Measurements from ENCODE around the gene ITPKC. TPM values are rescaled to one million over a fixed set of nuclear protein-coding genes. Genes with fewer than 3 reads are reported as not detected.

Gene ITPKC
- total and polyA plus RNA-seq, 12 donors, result 6.2 to 17.3 (median 9.4) TPM

- no peak for DNase-seq
- no peaks in the 10 kb centered on the region for H3K9me3 ChIP-seq
- intact Hi-C loops (cut with DNase I), result no loop called here
- H3K27me3 ChIP-seq, result no peaks in the 10 kb centered on the region
- no peak overlapping the region for H3K4me3 ChIP-seq
- WGBS, 2 donors, result 95 to 97% methylated on average over 3 of the region's 3 CpGs
- peaks cover 0 to 92% (median 59%) of the 10 kb centered on the region in 9 donors for H3K36me3 ChIP-seq
- no peak for ATAC-seq
- peaks cover 0 to 45% (median 33%) of the 10 kb centered on the region in 9 donors for H3K4me1 ChIP-seq
- H3K27ac ChIP-seq, result no peak overlapping the region
- TF ChIP-seq, protein P1, sequence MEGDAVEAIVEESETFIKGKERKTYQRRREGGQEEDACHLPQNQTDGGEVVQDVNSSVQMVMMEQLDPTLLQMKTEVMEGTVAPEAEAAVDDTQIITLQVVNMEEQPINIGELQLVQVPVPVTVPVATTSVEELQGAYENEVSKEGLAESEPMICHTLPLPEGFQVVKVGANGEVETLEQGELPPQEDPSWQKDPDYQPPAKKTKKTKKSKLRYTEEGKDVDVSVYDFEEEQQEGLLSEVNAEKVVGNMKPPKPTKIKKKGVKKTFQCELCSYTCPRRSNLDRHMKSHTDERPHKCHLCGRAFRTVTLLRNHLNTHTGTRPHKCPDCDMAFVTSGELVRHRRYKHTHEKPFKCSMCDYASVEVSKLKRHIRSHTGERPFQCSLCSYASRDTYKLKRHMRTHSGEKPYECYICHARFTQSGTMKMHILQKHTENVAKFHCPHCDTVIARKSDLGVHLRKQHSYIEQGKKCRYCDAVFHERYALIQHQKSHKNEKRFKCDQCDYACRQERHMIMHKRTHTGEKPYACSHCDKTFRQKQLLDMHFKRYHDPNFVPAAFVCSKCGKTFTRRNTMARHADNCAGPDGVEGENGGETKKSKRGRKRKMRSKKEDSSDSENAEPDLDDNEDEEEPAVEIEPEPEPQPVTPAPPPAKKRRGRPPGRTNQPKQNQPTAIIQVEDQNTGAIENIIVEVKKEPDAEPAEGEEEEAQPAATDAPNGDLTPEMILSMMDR (IDR thresholded peaks at IDR 0.05), result no peak
Measured at GRCh38 chr19:40758491-40758890, 41.6 kb downstream of the ITPKC start.

GRCh38 chr19:40759352-40759751 lies 42.4 kb downstream of the ITPKC start:
- intact Hi-C loops (cut with DNase I), result no loop called here
- H3K4me3 ChIP-seq, result no peak overlapping the region
- H3K4me1 ChIP-seq, result peaks cover 0 to 36% (median 26%) of the 10 kb centered on the region in 9 donors
- 94% methylated on average over 13 of the region's 13 CpGs for WGBS, 2 donors
- ATAC-seq (no peak), DNase-seq (no peak)
- H3K9me3 ChIP-seq, result no peaks in the 10 kb centered on the region
- no peak overlapping the region for H3K27ac ChIP-seq
- no peaks in the 10 kb centered on the region for H3K27me3 ChIP-seq
- TF ChIP-seq, protein P1 (IDR thresholded peaks at IDR 0.05), result no peak
- H3K36me3 ChIP-seq, result peaks cover 0 to 98% (median 67%) of the 10 kb centered on the region in 9 donors

GRCh38 chr19:40762754-40763470 lies 46.0 kb downstream of the ITPKC start:
- no peak overlapping the region for H3K27ac ChIP-seq
- WGBS, 2 donors, result 92 to 93% methylated on average over 17 of the region's 17 CpGs
- H3K36me3 ChIP-seq, result peaks cover 0 to 95% (median 87%) of the 10 kb centered on the region in 9 donors
- peaks cover 0 to 15% (median 7%) of the 10 kb centered on the region in 9 donors for H3K4me1 ChIP-seq
- TF ChIP-seq, protein P1 (IDR thresholded peaks at IDR 0.05), result no peak
- no peaks in the 10 kb centered on the region for H3K9me3 ChIP-seq
- H3K4me3 ChIP-seq, result no peak overlapping the region
- no peak for DNase-seq
- no peaks in the 10 kb centered on the region for H3K27me3 ChIP-seq
- no peak for ATAC-seq
- intact Hi-C loops (cut with DNase I), result no loop called here

DNA sequence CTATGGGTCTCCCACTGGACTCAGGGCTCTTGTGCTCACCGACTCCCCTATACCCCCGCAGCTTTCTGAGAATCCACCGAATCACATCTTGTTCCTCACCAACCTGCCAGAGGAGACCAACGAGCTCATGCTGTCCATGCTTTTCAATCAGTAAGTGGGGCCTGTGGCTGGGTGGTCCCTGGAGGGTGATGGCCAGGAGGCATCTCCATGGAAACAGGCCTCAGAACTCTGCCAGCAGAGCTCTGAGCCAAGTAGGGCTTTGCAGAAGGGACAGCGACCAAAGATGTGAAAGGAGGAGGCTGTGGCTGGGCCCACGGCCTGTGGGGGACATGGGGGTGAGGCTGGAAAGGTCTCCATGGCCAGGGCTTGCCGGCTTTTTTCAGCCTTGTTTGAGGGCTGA lies 46.6 kb downstream of the ITPKC start:
- Histone ChIP-seq H3K27ac (no peak overlapping the region), H3K9me3 (no peaks in the 10 kb centered on the region), H3K4me3 (no peak overlapping the region), H3K27me3 (no peaks in the 10 kb centered on the region), H3K4me1 (peaks cover 0 to 15% (median 7%) of the 10 kb centered on the region in 9 donors), H3K36me3 (peaks cover 0 to 89% (median 81%) of the 10 kb centered on the region in 9 donors)
- intact Hi-C loops (cut with DNase I), result no loop called here
- DNase-seq, result no peak
- TF ChIP-seq, protein P1 (IDR thresholded peaks at IDR 0.05), result no peak
- WGBS, 2 donors, result 92 to 95% methylated on average over 7 of the region's 7 CpGs
- no peak for ATAC-seq
